Activated naive CD4-positive, alpha-beta T cell treated with anti-CD3 and anti-CD28 coated beads, Interleukin-2, amount 50 U/mL, for 16 hours (primary cell): ENCODE data around the gene ZNF629.
A peak's percentile ranks its signal among the peaks of the same experiment; 100 is the strongest.

Experiments
- DNase-seq: peaks from one replicate; pipeline ENCODE4 v3.0.0-alpha.2; 2020

The ZNF629 gene

DNA sequence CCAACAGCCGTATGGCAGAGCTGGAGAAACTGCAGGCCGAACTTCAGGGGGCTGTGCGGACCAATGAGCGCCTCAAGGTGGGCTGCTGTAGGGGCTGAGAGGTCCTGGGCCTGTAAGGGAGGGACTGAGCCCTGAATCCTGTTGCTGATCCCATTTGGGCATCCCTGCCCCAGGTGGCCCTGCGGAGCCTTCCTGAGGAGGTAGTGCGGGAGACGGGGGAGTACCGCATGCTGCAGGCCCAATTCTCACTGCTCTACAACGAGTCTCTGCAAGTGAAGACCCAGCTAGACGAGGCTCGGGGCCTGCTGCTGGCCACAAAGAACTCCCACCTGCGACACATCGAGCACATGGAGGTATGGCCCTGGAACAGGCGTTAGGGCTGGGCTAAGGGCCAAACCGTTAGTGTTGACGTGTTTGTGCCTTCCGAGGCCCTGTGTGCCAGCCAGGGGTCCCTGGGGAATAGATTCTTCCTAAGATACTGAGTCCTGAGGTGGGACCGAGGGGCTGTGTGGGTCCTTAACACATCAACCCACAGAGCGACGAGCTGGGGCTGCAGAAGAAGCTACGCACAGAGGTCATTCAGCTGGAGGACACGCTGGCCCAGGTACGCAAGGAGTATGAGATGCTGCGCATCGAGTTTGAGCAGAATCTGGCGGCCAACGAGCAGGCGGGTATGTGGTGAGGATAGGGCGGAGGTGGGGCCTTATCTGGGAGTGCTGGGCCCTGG is 20.6 kb downstream of the ZNF629 start:
- no peak for DNase-seq

DNA sequence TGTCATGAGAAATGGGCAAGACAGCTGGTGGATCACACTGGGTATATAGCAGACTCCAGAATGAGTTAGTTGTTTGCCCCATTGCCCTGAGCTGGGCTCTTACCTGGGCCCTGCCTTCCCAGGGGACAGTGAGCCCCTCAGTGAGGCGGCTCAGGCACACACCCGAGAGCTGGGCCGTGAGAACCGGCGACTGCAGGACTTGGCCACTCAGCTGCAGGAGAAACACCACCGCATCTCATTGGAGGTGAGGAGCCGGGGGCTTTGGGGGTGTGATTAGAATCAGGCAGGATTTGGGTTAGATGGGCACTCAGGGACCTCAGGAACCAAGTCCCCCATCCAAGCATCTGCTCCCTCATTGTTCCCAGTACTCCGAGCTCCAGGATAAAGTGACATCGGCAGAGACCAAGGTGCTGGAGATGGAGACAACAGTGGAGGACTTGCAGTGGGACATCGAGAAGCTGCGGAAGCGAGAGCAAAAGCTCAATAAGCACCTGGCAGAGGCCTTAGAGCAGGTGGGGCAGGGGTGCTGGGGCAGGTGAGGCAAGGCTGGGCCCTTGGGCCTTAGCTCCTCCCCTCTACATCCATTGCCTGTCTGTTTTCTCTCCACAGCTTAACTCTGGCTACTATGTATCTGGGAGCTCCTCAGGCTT is 22.1 kb downstream of the ZNF629 start:
- no peak for DNase-seq

DNA sequence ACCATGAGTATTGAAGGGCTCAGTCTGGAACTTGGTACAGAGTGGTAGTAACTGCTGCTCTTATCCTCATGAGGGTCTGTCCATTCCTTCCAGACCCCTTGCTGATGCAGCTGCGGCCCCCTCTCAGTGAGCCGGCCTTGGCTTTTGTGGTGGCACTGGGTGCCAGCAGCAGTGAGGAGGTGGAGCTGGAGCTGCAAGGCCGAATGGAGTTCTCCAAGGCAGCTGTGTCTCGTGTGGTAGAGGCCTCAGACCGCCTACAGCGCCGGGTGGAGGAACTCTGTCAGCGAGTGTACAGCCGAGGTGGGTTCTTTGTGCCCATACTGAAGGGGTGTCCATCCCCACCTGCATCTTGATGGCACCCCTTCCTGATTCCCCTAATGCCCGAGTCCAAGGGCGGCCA is 22.9 kb downstream of the ZNF629 start:
- no peak for DNase-seq

DNA sequence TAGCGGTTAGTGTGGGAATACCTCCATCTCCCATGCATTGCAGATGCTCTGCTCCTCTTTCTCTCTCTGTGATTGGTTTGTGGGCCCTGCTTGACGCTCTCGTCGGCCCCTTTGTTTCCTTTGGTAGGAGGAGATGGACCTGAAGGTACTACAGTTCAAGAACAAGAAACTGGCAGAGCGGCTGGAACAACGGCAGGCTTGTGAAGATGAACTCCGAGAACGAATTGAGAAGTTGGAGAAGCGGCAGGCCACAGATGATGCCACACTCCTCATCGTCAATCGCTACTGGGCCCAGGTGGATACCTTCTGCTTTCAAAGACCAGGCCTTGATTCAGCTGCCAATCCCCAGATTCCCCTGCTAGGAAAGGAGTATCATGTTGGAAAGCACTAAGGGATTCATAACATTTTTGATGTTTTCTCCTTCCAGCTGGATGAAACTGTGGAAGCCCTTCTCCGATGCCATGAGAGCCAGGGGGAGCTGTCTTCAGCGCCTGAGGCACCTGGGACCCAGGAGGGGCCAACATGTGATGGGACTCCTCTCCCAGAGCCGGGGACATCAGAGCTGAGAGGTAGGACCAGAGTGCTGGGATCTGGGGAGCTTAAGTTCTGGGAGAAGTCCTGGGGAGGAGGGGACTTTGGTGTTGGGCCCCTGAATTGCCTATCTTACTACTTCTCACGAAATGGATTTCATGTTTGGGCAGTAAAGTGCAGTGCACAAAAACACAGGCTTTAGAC is 23.8 kb downstream of the ZNF629 start:
- DNase-seq = no peak

DNA sequence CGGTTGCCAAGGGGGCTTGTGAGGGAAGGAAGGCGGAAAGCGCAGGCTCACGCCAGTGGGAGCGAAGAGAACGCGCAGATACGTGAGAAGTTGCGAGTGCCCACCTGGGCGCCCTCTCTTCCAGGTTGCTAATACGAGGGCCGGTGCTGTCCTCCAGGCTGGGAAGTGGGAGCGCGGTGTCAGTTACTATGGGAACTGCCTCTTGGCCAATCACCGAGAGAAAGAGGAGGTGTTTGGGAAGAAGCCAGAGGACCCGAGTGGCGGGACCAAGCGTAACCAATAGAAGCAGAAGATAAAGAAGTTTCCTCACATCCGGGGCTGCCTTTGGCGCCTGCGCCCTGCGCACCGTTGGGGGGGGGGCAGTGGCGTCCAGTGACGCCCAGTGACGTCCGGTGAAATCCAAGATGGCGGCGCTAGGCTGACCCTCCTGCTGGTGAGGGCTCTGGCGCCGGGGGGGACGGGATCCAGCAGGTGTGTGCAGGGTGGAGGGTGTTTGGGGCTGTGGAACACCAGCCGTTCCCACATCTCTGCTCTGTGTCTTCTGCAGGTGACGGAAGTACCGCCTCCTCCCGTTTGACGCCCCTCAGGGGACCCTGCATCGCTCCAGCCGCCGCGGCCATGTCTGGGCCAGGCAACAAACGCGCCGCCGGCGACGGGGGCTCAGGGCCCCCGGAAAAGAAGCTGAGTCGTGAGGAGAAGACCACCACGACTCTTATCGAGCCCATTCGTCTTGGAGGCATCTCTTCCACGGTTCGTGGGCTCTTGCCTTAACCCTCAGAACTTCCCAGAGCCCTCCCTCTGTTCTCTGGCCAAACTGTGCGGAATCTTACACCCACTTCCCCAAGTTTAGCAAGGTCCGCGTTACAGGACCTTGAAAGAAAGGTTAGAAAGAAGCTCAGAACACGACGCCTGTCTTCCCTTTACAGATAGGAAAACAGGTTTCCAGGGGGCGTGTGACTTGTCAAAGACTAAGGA is 24.8 kb downstream of the ZNF629 start, which contains the start of the genes CFAP119 and RNF40:
Gene CFAP119 (minus strand): TSS at position 135 of the 975 bp plus-strand sequence. CDS start 314 bp downstream, outside the sequence.
Gene RNF40 (plus strand): TSS at position 395 of the 975 bp plus-strand sequence. CDS start 224 bp downstream, at position 619.
- peak; percentile 88 for DNase-seq

DNA sequence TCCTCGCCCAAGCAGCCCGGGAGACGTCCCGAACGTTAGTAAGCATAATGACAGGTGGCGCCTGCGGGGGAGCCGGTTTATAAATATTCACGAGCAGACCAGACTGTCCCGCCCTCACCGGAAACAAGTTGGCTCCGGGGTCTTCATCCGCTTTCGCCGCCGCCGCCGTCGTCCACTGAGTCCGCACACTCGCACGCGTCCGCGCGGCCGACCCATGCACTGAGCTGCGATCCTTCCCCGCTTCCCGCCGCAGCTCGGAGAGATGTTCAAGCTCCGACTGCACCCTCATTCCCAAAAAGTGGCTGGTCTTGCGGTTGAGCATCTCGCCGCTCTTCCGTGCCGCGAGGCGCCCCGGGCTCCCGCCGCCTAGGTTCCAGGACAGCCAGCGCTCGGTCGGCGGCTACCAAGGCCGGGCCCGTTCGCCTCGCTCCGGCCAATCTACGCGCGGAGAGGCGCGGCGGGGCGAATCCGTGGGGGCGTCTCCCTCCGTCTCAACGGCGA is 25.5 kb downstream of the ZNF629 start:
- DNase-seq = peak; percentile 46

DNA sequence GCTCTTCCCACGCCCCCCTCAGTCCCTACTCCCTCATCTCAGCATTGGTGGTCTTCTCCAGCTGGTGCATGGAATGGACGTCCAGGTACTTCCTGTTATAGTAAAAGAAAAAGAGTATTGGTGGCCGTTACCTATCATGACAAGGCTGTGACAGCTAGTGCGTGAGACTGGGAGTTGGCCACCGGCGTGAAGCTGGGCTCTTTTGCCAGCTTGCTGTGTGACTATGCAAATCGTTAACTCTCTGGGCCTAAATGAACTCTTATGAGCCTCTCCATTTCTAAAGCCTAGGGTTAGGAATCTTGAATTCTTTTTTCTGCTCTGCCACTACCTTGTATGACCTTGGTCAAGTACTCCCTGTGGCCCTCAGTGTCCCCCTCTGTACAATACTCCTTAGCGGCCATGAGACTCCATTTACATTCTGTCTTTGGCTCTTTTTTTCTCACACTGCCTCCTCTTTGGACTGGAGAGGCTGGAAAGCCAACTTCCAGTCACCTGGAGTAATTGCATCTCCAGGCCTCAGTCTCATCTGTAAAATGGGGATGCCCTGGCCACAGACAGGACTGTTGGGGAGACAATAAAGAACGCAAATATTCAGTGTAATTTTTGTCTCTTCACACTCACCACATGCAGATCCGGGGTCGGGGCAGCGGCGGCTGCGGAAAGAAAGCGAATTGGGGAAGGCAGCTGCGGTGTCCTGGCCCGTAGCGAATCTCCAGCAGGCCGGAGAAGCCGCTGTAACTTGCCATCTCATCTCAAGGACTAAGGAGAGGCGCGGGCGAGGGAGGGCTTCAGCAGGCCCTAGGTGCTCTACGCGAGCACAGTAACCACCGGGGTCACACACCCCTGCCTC is 26.2 kb downstream of the ZNF629 start:
- DNase-seq = no peak

DNA sequence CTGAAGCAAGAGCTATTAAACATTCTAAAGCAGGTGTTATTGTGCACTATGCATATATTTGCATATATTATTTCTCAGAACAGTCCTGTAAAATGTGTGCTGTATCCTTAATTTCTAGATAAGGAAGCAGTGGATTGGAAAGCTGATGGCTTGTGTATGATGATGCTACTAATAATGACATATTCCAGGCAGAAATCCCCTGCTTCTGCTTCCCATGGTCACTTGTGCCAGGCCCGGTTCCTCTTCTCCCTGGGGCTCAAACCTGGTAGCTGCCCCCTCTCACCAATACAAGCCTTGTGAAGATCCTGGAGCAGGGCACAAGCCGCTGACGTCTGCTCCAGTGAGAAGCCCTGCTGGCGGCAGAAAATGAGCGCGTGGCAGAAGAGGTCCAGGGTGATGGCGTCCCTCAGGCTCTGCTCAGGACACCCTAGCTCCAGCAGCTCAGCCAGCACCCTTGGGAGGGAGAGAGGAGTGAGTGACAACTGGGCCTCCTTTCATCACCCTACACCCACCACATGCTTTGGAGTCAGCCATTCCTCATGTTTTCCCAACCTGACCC is 26.9 kb downstream of the ZNF629 start:
- DNase-seq = no peak

DNA sequence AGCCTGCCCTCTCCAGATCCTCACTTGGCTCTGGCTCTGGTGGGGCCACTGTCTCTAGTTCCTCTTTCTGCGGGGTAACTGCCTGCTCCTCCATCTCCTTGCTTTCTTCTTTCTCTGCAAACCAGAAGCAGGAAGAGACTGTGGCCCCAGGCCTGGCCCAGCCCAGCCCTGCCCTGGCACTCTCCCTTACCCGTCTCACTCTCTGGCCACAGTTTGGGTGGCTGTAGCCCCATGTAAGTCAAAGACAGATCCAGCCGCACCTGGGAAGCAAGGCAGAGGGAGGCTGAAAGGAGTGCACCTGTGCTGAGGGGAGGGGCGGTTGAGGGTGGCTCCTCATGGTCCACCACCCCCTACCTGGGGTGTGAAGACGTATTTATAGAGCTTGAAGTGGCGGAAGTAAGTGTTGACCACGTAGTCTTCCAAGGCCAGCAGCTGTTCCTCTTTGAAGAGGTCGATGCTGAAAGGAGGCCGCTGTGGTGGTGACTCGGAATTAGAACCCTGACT is 28.0 kb downstream of the ZNF629 start:
- DNase-seq = no peak

DNA sequence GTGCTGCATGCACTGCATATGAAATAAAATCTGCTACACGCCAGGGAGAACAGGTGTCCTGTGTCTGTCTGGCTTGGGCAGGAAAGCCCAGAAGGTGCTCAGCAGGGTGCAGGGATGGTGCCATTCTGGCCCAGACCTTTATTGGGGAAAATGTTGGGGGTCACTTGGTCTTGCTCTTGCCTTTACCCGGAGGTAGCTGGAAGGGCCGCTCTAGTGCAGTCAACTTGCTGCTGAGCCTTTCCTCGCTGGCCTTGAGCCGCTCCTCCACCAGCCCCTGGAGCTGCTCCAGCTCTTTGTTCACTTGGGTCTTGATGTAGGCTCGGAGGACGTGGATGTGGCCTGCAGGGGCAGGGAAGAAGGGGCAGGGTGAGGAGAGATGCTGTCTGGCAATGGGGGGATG is 29.7 kb downstream of the ZNF629 start:
- no peak for DNase-seq

DNA sequence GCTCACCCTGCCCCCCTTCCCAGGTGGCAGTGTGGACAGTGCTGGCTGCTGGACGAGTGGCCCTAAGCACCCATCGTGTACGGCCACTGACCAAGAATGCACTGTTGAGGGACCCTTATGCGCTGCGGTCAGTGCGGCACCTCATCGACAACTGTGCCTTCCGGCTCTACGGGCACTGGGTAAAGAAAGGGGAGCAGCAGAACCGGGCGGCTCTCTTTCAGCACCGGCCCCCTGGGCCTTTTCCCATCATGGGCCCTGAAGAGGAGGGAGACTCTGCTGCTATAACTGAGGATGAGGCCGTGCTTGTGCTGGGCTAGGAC is 30.3 kb downstream of the ZNF629 start:
- no peak for DNase-seq

DNA sequence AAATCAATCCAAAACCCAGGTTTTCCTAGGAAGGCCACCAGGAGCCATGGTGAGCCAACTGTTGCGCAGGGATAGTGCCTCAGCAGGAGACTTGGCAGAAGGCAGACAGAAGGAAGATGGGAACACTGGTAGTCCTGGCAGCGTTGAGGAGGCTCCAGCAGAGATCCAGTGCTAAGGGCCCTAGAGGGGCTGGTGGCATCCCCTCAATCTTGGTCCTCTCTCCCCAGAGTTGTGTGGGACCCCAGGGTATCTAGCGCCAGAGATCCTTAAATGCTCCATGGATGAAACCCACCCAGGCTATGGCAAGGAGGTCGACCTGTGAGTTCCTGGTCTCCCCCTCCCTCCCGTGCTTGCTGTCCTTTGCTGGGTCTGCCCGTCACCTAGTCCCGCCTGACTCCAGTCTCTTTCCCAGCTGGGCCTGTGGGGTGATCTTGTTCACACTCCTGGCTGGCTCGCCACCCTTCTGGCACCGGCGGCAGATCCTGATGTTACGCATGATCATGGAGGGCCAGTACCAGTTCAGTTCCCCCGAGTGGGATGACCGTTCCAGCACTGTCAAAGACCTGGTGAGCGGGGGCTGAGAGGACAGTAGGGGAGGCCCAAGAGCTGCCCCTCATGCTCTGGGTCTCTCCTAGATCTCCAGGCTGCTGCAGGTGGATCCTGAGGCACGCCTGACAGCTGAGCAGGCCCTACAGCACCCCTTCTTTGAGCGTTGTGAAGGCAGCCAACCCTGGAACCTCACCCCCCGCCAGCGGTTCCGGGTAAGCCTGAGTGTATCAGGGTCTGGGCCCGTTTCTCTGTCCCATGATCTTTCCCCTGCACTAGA is 30.8 kb downstream of the ZNF629 start:
- DNase-seq = no peak

DNA sequence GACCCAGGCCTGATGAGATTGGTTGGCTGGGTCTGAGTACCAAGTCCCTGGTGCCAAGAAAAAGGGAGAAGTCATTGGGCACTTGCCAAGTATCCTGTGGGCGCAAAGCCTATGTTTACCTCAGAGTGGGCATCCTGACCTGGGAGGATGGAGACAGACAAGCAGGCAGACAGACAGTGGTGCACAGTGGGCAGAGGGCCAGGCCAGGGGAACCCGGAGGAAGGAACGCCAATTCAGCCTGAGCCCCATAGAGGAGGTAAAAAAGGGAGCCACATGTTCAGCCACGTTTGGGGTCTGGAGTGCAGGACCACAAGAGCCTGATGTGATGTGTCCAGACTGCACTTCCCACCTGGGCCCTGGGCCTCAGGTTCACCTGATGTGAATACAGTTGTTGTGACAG is 33.4 kb downstream of the ZNF629 start:
- no peak for DNase-seq

DNA sequence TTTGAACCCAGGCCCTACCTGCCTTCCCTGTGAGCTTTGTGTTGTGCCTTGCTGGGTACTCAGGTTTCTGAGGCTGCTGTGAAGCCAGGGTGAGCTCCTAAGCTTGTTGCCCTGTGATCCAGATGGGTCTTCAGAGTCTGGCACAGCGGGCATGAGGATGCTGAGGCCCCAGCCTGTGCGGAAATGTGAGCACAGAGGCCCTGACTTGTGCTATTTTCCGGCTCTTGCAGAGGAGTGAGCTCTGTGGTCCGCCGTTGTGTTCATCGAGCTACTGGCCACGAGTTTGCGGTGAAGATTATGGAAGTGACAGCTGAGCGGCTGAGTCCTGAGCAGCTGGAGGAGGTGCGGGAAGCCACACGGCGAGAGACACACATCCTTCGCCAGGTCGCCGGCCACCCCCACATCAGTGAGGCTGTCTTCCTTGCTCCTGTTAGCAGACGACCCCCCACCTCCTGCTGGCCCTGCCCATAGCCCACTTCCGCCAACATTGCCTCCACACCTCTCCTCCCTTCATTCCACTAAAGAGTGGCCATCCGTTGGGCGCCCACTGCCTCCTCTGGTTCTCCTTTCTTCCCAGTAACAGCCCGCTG is 36.0 kb downstream of the ZNF629 start:
- DNase-seq = no peak

DNA sequence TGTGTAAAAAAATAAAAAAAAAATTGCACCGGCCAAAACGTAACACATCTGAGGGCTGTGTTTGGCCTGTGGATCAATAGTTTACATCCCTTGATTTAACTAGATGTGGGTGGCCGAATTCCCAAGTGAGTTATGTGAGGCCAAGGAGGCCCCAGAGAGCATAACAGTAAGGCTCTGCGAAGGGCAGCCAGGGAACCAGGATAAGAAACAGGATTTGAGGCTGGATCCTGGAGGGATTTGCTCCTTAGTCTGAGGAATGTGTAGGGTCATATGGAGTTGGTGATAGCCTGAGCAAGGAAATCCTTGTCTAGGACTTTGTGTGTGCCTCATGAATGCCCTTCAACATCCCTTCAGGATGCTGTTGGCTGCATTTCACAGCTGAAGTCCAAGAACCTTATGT is 36.8 kb downstream of the ZNF629 start:
- no peak for DNase-seq

DNA sequence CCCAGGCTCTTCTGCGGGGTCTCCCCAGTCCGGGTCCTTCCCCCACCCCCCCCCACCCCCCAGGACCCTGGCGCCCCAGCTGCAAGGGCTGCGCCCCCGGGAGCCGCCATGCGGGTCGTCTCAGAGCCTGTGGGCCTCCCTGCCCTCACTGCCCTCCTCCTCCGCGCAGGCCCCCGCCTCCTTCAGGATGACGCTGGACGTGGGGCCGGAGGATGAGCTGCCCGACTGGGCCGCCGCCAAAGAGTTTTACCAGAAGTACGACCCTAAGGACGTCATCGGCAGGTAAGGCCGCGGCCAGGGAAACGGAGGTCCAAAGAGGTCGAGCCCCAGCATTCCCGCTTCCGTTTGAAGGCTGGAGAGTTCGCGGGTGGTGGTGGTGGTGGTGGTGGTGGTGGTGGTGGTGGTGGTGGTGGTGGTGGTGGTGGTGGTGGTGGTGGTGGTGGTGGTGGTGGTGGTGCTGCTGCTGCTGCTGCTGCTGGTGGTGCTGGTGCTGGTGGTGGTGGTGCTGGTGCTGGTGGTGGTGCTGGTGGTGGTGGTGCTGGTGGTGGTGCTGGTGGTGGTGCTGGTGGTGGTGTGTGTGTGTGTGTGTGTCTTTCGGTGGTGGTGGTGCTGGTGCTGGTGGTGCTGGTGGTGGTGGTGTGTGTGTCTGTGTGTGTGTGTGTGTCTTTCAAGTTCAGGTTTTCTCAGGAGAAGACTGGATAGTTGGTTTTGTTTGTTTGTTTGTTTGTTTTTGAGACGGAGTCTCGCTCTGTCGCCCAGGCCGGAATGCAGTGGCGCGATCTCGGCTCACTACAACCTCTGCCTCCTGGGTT is 38.2 kb downstream of the ZNF629 start:
- no peak for DNase-seq

DNA sequence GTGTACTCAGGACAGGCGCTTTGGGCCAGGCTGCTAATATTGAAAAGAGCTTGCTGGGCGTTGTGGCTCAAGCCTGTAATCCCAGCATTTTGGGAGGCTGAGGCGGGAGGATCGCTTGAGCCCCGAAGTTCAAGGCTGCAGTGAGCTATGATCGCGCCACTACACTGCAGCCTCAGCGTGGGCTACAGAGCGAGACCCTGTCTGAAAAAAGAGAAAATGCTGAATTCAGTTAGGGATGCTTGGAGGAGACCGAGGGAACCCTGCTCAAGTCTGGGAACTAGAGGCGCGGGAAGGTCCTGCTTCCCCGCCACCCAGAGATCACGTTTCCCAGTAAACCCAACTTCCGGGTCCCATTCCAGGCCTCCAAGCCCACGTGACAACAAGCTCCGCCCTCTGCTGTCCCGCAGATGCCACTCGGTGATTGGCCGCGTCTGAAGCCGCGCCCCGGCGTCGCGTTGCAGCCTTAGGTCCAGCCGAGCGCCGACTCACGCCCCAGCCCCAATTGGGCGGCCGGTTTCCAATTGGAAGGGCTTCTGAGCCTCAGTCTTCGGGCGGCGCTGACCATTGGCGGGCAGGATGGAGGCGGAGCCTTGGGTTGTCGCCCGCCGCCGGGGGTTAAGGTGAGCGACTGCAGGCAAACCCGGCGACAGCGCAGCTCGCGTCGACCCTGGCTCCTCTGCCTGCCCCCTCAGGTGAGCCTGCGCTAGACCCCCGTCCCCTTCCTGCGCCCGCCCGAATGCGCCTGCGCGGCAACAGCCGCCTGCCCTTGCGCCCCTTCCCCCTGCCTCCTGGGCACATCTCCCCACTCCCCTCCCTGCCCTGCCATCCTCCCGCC is 39.0 kb downstream of the ZNF629 start, which contains the start of gene PHKG2:
Gene PHKG2 (plus strand): TSS at position 627 of the 835 bp plus-strand sequence. CDS start 396 bp downstream, outside the sequence.
- DNase-seq = peak; percentile 97

DNA sequence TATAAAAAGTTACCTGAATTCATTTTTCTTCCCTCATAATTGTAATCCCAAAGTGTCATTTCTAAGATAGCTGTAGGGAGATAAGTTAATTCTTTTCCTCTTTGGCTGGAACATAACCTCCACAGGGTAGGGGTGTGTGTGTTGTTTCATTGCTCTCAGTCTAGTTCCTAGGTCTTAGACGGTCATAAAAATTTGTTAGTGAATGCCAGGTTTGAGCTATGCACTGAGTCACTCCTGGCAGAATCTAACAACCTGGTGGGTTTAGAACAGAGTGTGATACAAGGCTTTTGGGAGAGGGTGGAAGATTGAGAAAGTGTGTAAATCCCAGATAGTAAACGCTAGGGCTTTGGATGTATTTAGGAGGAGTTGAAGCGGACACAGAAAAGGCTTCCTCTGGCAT is 39.7 kb downstream of the ZNF629 start:
- no peak for DNase-seq
